ENCODE data around the gene CFAP90.

CFAP90 gene

DNA sequence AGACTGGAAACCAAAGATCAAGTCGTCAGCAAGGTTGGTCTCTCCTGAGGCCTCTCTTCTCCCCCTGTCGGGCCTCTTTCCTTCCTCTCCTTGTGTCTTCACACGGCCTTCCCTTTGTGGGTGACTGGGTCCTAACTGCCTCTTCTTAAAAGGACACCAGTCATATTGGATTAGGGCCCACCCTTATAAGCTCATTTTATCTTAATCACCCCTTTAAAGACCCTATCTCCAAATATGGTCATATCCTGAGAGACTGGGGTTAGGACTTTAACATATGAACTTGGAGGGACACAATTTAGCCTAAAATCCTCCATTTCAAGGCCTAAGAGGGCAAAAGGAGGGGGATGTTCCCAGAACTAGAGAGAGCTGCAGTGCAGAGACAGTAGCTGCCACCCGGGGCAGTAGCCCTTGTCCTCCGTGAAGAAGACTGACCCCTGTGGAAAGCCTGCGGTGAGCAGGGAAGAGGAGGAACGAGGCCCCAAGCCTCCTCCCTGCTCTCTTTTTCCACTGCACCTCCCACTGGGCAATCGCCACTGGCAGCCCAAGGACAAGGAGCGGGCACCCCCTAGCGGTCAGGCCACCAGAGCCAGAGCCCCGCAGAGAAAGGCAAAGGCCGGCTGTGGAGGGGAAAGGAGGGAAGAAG lies 34.9 kb downstream of the CFAP90 start:
- peak; percentile 82 for DNase-seq

DNA sequence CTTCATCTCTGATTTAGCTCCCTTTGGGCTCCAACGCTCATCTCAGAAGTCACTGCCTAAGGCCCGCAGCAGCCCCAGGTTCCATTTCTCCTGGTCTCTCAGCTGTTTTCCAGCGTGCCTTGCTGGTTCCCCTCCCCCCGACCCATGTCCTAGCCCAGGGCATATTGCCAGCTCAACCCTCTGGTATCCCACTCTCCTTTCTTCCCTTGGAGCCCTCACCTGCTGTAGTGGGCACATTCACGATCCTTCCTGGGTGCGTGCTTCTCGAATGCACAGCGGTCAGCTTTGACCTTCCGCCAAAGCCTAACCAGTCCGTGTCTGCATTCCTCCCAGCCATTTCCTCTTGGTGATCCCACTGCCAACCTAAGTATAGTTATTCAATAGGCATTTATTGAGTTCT lies 36.1 kb downstream of the CFAP90 start:
- DNase-seq, result no peak

DNA sequence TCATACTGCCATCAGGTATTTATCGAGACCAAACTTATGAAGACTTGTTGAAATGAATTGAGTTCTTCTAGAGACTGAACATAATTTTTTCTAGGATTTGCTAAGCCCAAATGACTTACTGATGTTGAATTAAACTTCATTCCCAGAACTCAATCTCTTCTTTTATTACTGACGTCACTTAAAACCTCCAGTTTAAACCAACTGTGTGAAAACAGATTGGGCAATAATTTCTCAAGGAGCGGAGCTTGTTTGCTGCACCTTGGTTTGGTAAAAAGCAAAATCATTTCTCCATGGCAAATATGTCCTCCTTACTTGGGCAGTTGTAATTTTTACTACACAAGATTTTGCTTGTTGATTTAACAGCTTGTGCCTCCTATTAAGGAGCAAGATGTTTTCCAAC lies 37.4 kb downstream of the CFAP90 start:
- DNase-seq, result no peak

DNA sequence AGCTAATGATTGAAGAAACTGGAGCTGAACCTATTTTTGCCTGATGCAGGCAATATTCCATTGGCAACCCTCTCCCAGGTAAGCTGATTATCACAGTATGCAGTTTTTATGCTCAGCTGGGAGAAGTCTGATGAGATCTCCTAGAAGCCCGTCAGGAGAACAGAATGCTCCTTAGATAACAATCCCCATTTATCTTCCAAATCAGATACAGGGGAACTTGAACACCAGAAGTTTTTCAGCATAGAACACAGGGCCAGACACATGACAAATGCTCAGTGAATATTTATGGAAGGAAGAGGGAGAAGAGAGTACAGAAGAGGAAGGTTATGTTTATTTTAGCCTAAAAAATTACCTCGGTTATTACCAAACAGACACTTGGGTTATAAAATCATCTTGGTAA lies 37.9 kb downstream of the CFAP90 start:
- no peak for DNase-seq

DNA sequence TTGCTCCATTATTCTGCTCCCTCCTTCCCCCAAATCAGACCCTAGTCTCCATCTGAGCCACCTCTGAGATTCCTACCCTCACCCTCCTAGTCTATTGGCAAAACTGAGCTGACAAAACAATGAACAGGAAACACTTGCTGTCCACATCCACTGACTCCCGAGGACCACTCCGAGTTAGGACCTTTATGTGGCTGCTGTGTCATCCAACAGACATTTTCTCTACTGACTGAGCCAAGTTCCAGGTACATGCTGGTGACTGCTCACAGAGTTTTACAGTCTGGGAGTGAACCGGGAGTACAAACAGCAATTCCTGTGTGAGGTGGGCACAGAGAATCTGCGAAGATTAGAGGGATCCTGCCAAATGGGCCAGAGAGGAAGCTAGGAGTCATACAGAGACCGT lies 39.2 kb downstream of the CFAP90 start:
- DNase-seq, result no peak

DNA sequence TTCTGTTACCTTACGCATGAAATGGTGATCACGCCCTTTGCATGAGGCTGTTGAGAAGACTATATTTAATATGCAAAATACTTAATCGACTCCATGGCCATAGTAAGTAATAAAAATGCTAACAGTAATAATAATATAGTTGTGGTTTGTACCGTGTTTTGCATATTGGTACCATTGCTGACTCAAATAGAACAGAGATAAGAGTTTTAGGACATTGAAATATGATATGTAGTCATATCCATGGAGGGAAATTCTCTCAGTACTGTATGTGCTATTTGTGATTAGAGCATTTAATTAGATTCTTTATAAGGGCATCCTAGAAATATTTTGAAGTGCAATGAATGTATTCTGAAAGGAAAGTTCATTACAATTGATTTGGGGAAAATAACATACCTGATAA lies 41.9 kb downstream of the CFAP90 start:
- DNase-seq, result no peak

DNA sequence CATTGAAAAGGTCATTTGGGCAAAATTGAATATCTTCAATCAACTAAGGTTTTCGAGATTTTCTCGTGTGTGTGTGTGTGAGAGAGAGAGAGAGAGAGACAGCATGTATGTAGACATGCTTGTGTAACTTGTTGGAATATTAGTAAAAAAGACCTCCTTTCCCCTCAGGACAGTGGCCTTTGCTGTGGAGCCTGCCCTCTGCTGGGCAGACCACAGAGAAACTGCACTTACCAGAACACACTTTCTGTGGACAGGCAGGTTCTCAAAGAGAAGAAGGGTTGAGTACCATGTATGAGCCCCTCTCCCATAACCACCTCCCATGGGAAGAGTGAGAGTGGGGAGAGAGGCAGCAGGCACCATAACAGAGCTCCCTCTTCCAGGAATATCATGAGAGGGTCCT lies 45.6 kb downstream of the CFAP90 start:
- DNase-seq, result no peak

DNA sequence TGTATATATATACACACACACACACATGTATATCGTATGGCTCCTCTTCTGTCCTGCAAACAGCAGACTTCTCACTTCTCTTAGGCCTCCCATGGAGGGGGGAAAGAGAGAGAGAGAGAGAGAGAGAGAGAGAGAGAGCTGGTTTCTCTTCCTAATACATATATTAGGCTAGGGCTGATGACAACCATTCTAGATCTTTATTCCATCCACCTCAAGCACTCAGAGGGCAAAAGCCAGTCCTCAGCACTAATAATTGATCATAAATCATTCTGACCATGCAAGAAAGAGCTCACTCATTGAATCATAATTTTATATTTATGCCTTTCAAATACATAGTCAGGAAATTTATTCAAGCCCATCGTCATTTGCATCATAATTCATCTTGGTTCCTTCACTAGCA lies 47.0 kb downstream of the CFAP90 start:
- DNase-seq, result no peak

DNA sequence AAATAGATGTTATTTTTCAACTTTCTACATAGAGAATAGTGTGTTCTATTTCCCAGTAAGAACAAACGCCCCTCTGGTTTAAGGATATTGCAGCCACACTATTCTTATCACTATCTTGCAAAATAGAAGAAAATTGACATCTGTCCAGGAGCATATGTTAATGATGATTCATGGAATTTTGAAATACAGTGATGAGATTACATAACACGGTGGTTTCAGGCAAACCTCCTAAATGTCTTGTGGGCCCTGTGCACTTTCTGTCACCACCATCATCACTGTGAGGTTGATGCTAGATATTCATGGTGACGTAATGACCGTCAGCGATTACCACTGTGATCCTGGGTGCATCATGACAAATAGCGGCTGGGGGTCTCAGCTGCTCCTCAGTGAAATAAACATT lies 48.1 kb downstream of the CFAP90 start:
- DNase-seq, result peak; percentile 83

DNA sequence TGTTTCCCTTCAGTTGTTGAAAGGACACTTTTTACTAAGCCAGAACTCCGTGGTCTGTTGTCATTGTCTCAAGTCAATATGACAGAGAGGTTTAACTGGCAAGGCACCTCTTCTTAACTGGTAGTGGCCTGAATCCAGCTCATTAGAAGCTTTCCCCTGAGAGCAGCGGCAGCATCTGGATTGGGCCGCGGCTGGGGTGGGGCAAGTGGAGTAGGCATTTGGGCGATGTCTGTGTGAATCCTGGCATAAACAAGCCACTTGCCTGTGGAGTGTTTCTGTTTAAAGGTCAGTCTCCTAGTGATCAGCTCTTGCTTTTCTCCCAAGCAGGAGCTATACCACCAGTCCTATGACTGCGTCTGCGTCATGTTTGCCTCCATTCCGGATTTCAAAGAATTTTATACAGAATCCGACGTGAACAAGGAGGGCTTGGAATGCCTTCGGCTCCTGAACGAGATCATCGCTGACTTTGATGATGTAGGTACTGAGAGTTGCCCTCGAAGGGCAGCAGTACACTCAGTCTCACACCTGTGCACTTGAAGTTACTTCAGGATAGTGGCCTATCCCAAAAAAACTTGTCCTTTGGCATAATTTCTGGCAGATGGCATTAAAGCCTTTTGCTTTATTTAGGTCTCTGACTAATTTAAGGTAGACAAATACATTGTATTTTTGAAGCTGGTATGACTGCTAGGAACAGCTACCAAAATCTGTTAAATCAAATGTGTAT lies 48.9 kb downstream of the CFAP90 start:
- no peak for DNase-seq

DNA sequence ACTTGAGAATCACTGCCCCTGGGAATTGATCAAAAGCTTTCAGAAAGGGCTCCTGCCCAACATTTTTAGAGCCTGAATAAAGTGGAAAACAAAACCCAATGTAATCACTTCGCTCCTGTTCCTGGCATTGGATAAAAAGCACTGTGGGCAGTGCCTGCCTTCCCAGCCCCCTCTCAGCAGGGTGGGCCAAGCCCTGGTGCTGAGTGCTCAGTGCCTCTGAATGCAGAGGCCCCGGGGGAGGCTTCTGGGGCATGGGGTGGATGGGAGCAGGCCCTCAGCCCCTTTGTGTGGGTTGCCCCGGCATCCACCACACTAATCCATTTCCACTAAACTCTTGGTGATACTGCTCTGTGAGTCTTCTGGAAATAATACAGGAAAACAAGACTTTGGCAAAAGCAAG lies 55.6 kb downstream of the CFAP90 start:
- DNase-seq, result no peak

DNA sequence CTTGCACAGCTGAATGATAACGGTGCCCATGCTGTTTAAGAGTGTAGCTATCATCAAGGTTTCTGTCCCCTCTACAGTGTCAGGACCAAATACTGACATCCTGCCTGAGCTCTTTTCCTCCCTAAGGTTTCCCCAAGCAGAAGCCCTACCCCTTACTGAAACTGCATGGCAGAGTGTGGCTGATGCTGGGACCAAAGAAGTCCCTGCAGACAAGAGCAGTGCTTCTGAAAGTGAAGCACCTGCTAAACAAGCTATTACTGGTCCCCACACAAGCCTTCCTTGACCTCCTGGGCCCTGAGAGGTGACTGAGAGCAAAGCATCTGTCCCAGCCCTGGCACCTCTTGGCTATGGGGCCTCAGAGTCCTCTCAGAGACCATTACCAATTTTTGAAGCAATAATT lies 56.1 kb downstream of the CFAP90 start:
- no peak for DNase-seq

DNA sequence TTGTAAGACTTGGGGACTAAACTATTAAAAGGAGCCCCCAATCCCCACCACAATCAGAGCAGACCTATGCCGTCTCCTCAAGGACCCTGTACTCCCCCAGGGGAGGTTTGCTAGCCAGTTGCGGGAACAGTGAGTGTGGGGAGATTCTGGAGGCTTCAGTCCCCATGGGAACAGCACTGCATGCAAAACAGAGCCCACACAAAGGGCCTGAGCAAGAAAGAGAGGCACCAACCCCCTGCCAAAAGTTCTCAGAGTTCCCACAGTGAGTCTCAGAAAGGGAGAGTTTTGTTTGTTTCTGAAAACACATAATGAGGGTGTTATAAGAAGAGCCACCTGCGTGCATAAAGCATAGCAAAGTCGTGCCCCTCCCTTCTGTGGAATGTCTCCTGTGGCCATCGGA lies 56.6 kb downstream of the CFAP90 start:
- DNase-seq, result no peak

DNA sequence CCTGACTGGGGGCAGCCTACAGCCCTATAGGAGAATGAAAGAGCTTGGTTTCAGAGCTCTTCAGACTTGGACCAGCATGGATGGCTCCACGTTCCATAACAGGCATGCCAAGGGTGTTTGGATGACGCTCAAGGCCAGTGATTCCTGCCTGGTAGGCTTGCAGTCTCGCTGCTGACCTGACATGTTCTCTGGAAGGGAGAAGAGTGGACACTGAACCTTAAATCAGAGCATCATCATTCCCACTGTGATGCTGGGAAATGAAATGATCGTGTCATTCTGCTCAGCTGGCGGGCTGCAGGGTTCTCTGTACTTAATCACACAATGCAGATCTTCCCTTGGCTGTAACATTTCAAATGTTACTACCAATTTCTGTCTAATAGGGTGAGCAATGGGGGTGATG lies 57.0 kb downstream of the CFAP90 start:
- no peak for DNase-seq

DNA sequence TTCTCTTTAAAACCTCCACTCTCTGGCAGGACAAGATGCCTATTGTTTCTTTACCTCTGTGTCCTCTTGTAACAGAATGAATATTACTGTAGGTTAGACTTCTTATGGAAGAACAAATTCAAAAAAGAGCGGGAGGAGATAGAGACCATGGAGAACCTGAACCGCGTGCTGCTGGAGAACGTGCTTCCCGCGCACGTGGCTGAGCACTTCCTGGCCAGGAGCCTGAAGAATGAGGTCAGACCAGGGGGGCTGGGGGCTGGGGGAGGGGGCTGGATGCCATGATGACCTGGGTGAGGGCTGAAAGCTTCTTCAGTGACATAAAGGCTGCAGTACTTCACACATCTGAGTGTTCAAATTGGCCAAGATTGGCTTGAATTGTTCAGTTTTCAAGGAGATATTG lies 61.4 kb downstream of the CFAP90 start:
- no peak for DNase-seq

DNA sequence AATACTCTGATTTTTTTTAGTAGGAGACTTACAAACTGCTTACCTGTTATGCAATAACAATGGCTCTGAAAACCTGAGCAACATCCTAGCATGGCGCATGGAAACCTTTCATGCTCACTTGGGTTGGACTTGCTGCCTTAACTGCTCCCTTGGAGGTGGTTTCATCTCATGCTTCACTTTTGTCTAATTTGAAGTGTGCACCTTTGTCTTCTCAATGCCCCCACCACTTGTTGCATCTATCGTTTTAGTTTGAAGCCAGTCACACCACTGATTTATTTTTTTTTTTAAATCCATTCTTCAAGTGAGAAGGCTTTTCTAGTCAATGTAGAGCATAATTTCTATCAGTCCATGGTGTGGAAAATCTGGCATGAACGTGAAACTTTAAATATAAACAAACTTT lies 63.2 kb downstream of the CFAP90 start:
- DNase-seq, result no peak

DNA sequence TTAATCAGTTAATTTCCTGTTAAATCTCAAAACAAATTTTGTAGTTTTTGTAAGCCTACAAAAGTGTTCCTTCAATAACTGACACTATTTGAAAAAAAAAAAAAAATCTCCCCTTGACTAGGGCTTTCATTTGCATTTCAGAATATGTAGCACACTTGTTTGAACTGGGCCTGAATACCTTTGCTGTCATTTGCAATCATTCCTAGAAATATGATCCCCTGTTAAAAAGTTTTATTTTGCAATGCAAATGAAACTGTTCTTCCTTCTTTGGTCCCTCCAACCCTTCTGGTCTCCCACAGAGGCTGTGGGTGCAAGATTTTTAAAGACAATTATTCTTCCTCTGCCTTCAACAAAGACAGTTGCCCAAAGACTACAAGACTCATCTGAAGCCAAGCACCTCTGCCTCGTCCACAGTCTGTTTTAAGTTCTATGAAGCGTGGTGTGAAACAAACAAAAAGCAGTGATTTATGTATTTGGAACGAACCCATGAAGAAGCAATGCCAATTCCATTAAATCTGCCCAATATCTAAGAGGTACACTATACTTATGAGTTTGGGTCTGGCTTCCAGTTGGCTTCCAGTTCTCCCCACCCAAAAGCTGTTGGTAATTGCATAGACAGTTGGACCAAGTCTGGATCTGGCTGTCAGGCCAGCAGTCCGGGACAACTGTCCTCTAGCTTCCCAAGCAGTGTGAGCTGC lies 66.1 kb downstream of the CFAP90 start:
- no peak for DNase-seq

DNA sequence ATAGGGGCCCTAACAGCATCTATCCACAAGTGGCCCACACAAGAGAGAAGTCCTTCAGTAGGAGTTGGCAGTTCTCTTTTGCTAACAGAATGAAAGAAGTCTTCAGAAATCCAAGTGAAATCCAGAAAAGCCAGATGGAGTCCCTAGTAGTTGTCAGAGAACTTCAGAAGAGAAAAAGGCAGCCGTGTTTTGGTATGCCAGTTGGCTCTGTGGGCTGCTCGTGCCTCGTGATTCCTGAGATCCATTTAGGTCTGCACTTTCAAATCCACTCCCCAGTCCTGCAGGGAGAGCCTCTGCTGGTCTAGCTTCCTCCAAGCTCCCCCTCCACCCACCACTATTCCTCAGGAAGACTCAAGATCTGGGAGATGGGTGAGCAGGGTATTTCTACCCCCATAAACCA lies 69.0 kb downstream of the CFAP90 start:
- no peak for DNase-seq

All from suppressor macrophage treated with lipopolysaccharide for 4 hours (primary cell).